Endothelial cell of umbilical vein (primary cell): ENCODE results near the gene C15orf61. TPM values are rescaled to one million over a fixed set of nuclear protein-coding genes. Genes with fewer than 3 reads are reported as not detected.

ENCODE experiments used
- BruUV-seq: library from RNA; stranded (reverse); fragments of 400-500 nt; replicated peaks from 2 replicates; lab custom pipeline; 2021; lab: Mats Ljungman, UMichigan
- CTCF ChIA-PET: fragments of 300-600, 350-600 bp; sonication (Branson Sonifier 250); formaldehyde crosslinking; loops from one replicate; lab custom pipeline; 2021; ENCODE audit warnings: antibody characterized with exemption, inconsistent platforms; lab: Charles Lee
- POLR2A ChIA-PET: fragments of 300-600, 350-600 bp; sonication (Branson Sonifier 250); formaldehyde crosslinking; loops from one replicate; lab custom pipeline; 2021; ENCODE audit warnings: antibody characterized with exemption, inconsistent platforms; lab: Charles Lee
- DNase-seq: peaks from one replicate; pipeline ENCODE4 v3.0.0-alpha.2; 2011; ENCODE audit warnings: low read depth, low spot score
- FAIRE-seq: peaks from 2 replicates; lab custom pipeline; 2011; peaks lifted over from hg19 to GRCh38; lab: Jason Lieb, UNC
- H2AFZ ChIP-seq: 2 replicates; pipeline ENCODE4 v1.6.0; 2012; ENCODE audit warnings: low read depth, low read length, control low read depth, inconsistent platforms
- H3K27ac ChIP-seq: 2 replicates; pipeline ENCODE4 v1.5.1; 2011; ENCODE audit warnings: low read depth, mild to moderate bottlenecking, control low read depth, low read length, moderate library complexity; ENCODE audit not compliant: insufficient read depth
- H3K27me3 ChIP-seq, 2 experiments: 2 replicates each; pipeline versions ENCODE4 v1.6.0 to v1.6.1; 2011; ENCODE audit warnings: low read length in 2 of 2, mixed read lengths in 1 of 2; ENCODE audit not compliant: control insufficient read depth in 2 of 2, insufficient read depth in 2 of 2
- H3K36me3 ChIP-seq, 2 experiments: 2 replicates in 1 of 2; 3 replicates in 1 of 2; pipeline ENCODE4 v1.5.1; 2011; ENCODE audit warnings: low read length in 2 of 2, mild to moderate bottlenecking in 1 of 2, moderate library complexity in 1 of 2; ENCODE audit not compliant: control insufficient read depth in 2 of 2, insufficient read depth in 2 of 2; ENCODE audit errors: extremely low read depth in 1 of 2
- H3K4me1 ChIP-seq: 3 replicates; pipeline ENCODE4 v1.5.1; 2011; ENCODE audit warnings: mild to moderate bottlenecking, low read length; ENCODE audit not compliant: control insufficient read depth, insufficient read depth; ENCODE audit errors: extremely low read depth
- H3K4me2 ChIP-seq: 2 replicates; pipeline ENCODE4 v1.6.1; 2011; ENCODE audit warnings: low read length, control low read depth, mixed read lengths; ENCODE audit not compliant: insufficient read depth
- H3K4me3 ChIP-seq, 3 experiments: fragments of 200-600 bp in 1 of 3; sonication (generic), shearing (Covaris generic) in 1 of 3; replicated peaks in 1 of 3; 2 replicates each; pipeline ENCODE4 v1.5.1; 2011 to 2016; ENCODE audit warnings: control low read depth in 3 of 3, low read length in 3 of 3, mild to moderate bottlenecking in 2 of 3, inconsistent platforms in 1 of 3, low read depth in 1 of 3, moderate library complexity in 1 of 3; ENCODE audit not compliant: insufficient read depth in 1 of 3
- H3K79me2 ChIP-seq: 2 replicates; pipeline ENCODE4 v1.6.0; 2012; ENCODE audit warnings: low read length, inconsistent platforms; ENCODE audit not compliant: control insufficient read depth, insufficient read depth
- H3K9ac ChIP-seq: replicated peaks from 2 replicates; pipeline ENCODE3; 2011; ENCODE audit warnings: low read length, control low read depth; ENCODE audit not compliant: insufficient read depth; ENCODE audit errors: extremely low read depth
- H3K9me1 ChIP-seq: replicated peaks from 3 replicates; pipeline ENCODE4 v1.6.0; 2011; ENCODE audit warnings: mild to moderate bottlenecking, low read length; ENCODE audit not compliant: control insufficient read depth, insufficient read depth; ENCODE audit errors: extremely low read depth
- H3K9me3 ChIP-seq: replicated peaks from 2 replicates; pipeline ENCODE4 v1.5.1; 2012; ENCODE audit warnings: low read length, inconsistent platforms; ENCODE audit not compliant: control insufficient read depth, insufficient read depth
- H4K20me1 ChIP-seq: replicated peaks from 2 replicates; pipeline ENCODE3; 2011; ENCODE audit warnings: mild to moderate bottlenecking, low read length; ENCODE audit not compliant: control insufficient read depth, insufficient read depth; ENCODE audit errors: extremely low read depth
- CTCF ChIP-seq, 2 donors: IDR thresholded peaks; 1 replicate in 1 of 2; 2 replicates in 1 of 2; pipeline ENCODE4 v1.5.1; 2011; ENCODE audit warnings: low read length in 2 of 2, mild to moderate bottlenecking in 2 of 2, moderate library complexity in 2 of 2, control low read depth in 1 of 2, inconsistent platforms in 1 of 2, low read depth in 1 of 2; ENCODE audit not compliant: insufficient read depth in 1 of 2; ENCODE audit errors: extremely low read depth in 1 of 2
- EZH2 ChIP-seq: IDR thresholded peaks from 2 replicates; pipeline ENCODE4 v1.6.1; 2012; ENCODE audit warnings: borderline replicate concordance, low read depth, mild to moderate bottlenecking, moderate library complexity, low read length, inconsistent platforms; ENCODE audit not compliant: severe bottlenecking
- FOS ChIP-seq: IDR thresholded peaks from 2 replicates; pipeline ENCODE4 v1.6.1; 2011; ENCODE audit warnings: mild to moderate bottlenecking, low read length, moderate library complexity, borderline replicate concordance; ENCODE audit not compliant: insufficient read depth
- GATA2 ChIP-seq: IDR thresholded peaks from 2 replicates; pipeline ENCODE4 v1.7.0; 2011; ENCODE audit warnings: low read depth, mild to moderate bottlenecking, moderate library complexity, mixed read lengths, low read length; ENCODE audit not compliant: insufficient read length, insufficient read depth
- JUN ChIP-seq: IDR thresholded peaks from 2 replicates; pipeline ENCODE4 v1.6.1; 2011; ENCODE audit warnings: borderline replicate concordance, low read depth; ENCODE audit not compliant: insufficient read length, insufficient read depth
- MAX ChIP-seq: IDR thresholded peaks from 2 replicates; pipeline ENCODE4 v1.6.1; 2011; ENCODE audit not compliant: insufficient read depth, insufficient read length
- MYC ChIP-seq: IDR thresholded peaks from one replicate; pipeline ENCODE4 v1.6.1; 2011; ENCODE audit warnings: mild to moderate bottlenecking, low read depth, low read length
- POLR2A ChIP-seq: IDR thresholded peaks from 2 replicates; pipeline ENCODE4 v1.6.1; 2012; ENCODE audit warnings: low read depth, mild to moderate bottlenecking, control low read depth, low read length
- dilution Hi-C: fragments of 300-500 bp; cut with MboI; formaldehyde crosslinking; loops from one replicate; pipeline ENCODE4 v1.15.0; 2019; ENCODE audit warnings: low sequenced_read_pairs; ENCODE audit not compliant: extremely low pct_ligation_motif_present
- intact Hi-C: fragments of 100-400 bp; cut with micrococcal nuclease; formaldehyde crosslinking; loops from one replicate; pipeline ENCODE4 v1.10.0; 2022
- polyA plus RNA-seq, 4 experiments: library from polyadenylated mRNA; depleted of rRNA in 3 of 4; stranded (reverse) in 3 of 4; unstranded in 1 of 4; fragments of >200 nt; gene quantifications; 2 replicates each; pipeline versions ENCODE4 v1.2.1 to v1.2.3, GENCODE V29; 2011 to 2012; ENCODE audit warnings: missing spikeins in 1 of 4
- total RNA-seq: library from RNA; stranded (reverse); gene quantifications from 2 replicates; pipeline ENCODE4 v1.2.3, GENCODE V29; 2021

The C15orf61 gene
- total and polyA plus RNA-seq, 2 donors (not counting 3 experiments of a cell fraction or from before 2014, with no cell fraction given) = 3.2 to 4.1 TPM

- Histone ChIP-seq H2AFZ (no peak overlapping the region), H3K36me3 (no peaks in the 10 kb centered on the region), H3K4me2 (no peak overlapping the region), H3K9me1 (no peaks in the 10 kb centered on the region), H3K9ac (no peak overlapping the region), H3K27me3 (no peaks in the 10 kb centered on the region), H4K20me1 (no peaks in the 10 kb centered on the region), H3K9me3 (no peaks in the 10 kb centered on the region), H3K27ac (no peak overlapping the region), H3K4me1 (peaks cover 3% of the 10 kb centered on the region), H3K4me3 (no peak overlapping the region), H3K79me2 (no peaks in the 10 kb centered on the region)
- dilution Hi-C loops = no loop called here
- no TSS peak for BruUV-seq
- DNase-seq = no peak
- TF ChIP-seq CTCF (IDR thresholded peaks at IDR 0.05; ENCODE audit: extremely low read depth in 1 of 2, insufficient read depth in 1 of 2, low read depth in 1 of 2, low read length in 2 of 2) (no peak), EZH2 (no peak), FOS (no peak), MAX (no peak), MYC (no peak), POLR2A (no peak), JUN (no peak), GATA2 (no peak)
- POLR2A ChIA-PET = no interaction called here
- CTCF ChIA-PET = no interaction called here
- FAIRE-seq = no peak
- intact Hi-C loops = no loop called here
These were observed 5.4 kb upstream of the C15orf61 start for GRCh38 chr15:67515557-67515956.
